Right atrium auricular region (tissue), 2 donors: ENCODE results near the gene DIABLO. TPM values are rescaled to one million over a fixed set of nuclear protein-coding genes. Genes with fewer than 3 reads are reported as not detected.
"Not testable (repeated sequence)": the region's sequence is repeated elsewhere in the genome, so short reads cannot be mapped to it uniquely, and the experiment has no call there.

ENCODE experiments used
- DNase-seq: peaks from one replicate; pipeline ENCODE4 v3.0.0-alpha.2; 2019; ENCODE audit warnings: low spot score
- H3K27ac ChIP-seq, 2 donors: fragments of 200-600 bp; sonication (generic); 1 replicate in 1 of 2; 2 replicates in 1 of 2; pipeline ENCODE4 v1.5.1; 2016 to 2019
- H3K27me3 ChIP-seq, 2 donors: fragments of 200-600 bp; sonication (generic); one replicate each; pipeline versions ENCODE4 v1.5.1 to v1.6.0; 2017 to 2019
- H3K36me3 ChIP-seq: fragments of 200-600 bp; sonication (generic); one replicate; pipeline ENCODE4 v1.5.1; 2016
- H3K4me1 ChIP-seq, 2 donors: fragments of 200-600 bp; sonication (generic); one replicate each; pipeline versions ENCODE4 v1.5.1 to v1.6.0; 2017 to 2019
- H3K4me3 ChIP-seq, 2 donors: fragments of 200-600 bp; sonication (generic); 1 replicate in 1 of 2; 2 replicates in 1 of 2; pipeline ENCODE4 v1.5.1; 2017 to 2019; ENCODE audit warnings: mild to moderate bottlenecking in 1 of 2, moderate library complexity in 1 of 2
- H3K9me3 ChIP-seq, 2 donors: fragments of 200-600 bp; sonication (generic); one replicate each; pipeline ENCODE4 v1.5.1; 2019
- CTCF ChIP-seq, 2 donors: fragments of 200-600 bp; sonication (generic); IDR thresholded peaks; one replicate each; pipeline ENCODE4 v1.5.1; 2019; ENCODE audit warnings: antibody characterized with exemption in 2 of 2
- total RNA-seq, 2 donors: library from RNA; depleted of rRNA; stranded (reverse); fragments of >200 nt; gene quantifications; one replicate each; pipeline ENCODE4 v1.1.0, GENCODE V29; 2016

The DIABLO gene
- 10 to 100 TPM; 36.9 to 55.0 TPM for total RNA-seq

GRCh38 chr12:122225683-122226365, at the start of gene DIABLO:
Gene DIABLO (minus strand): TSS chr12:122226052. CDS start chr12:122226014, 38 bp downstream.
- Histone ChIP-seq H3K27me3 (no peaks in the 10 kb centered on the region), H3K9me3 (no peaks in the 10 kb centered on the region), H3K27ac (peak within 1 kb of the TSS; percentile 86 to 93), H3K4me1 (peaks cover 0 to 34% of the 10 kb centered on the region in 2 donors), H3K36me3 (peaks cover 13% of the 10 kb centered on the region), H3K4me3 (peak within 1 kb of the TSS; percentile 87 to 98)
- peak in 1 of 2 donors; percentile 9 for TF ChIP-seq CTCF (IDR thresholded peaks at IDR 0.05)
- DNase-seq, result peak; percentile 100

GRCh38 chr12:122275459-122275858, 49.6 kb upstream of the DIABLO start:
- H3K9me3 ChIP-seq, result no peaks in the 10 kb centered on the region
- TF ChIP-seq CTCF (IDR thresholded peaks at IDR 0.05), result no peak
- H3K27me3 ChIP-seq, result no peaks in the 10 kb centered on the region
- no peak overlapping the region for H3K27ac ChIP-seq
- H3K36me3 ChIP-seq, result peaks cover 60% of the 10 kb centered on the region
- H3K4me1 ChIP-seq, result peaks cover 0 to 4% of the 10 kb centered on the region in 2 donors
- no peak overlapping the region for H3K4me3 ChIP-seq
- no peak for DNase-seq

- Histone ChIP-seq H3K27ac (peak within 1 kb of the TSS; percentile 84 to 89), H3K4me3 (peak within 1 kb of the TSS; percentile 81 to 96), H3K4me1 (peaks cover 0 to 8% of the 10 kb centered on the region in 2 donors), H3K9me3 (no peaks in the 10 kb centered on the region), H3K36me3 (peaks cover 4% of the 10 kb centered on the region), H3K27me3 (no peaks in the 10 kb centered on the region)
- DNase-seq, result peak; percentile 97
- TF ChIP-seq CTCF (IDR thresholded peaks at IDR 0.05), result no peak
These were observed 40.5 kb upstream of the DIABLO start, which contains the start of gene VPS33A for GRCh38 chr12:122266230-122266901. Gene VPS33A (minus strand): TSS chr12:122266494. CDS start chr12:122266408, 86 bp downstream.

- H3K4me1 ChIP-seq, result peaks cover 0 to 8% of the 10 kb centered on the region in 2 donors
- peak overlapping the region; percentile 84 to 89 for H3K27ac ChIP-seq
- H3K36me3 ChIP-seq, result peaks cover 9% of the 10 kb centered on the region
- peak overlapping the region; percentile 81 to 96 for H3K4me3 ChIP-seq
- no peaks in the 10 kb centered on the region for H3K9me3 ChIP-seq
- no peaks in the 10 kb centered on the region for H3K27me3 ChIP-seq
- DNase-seq, result peak; percentile 62
- TF ChIP-seq CTCF (IDR thresholded peaks at IDR 0.05), result no peak
These were observed 40.0 kb upstream of the DIABLO start for GRCh38 chr12:122265886-122266229.

GRCh38 chr12:122265476-122265875, 39.6 kb upstream of the DIABLO start:
- DNase-seq, result no peak
- Histone ChIP-seq H3K36me3 (peaks cover 13% of the 10 kb centered on the region), H3K27me3 (no peaks in the 10 kb centered on the region), H3K4me1 (peaks cover 0 to 8% of the 10 kb centered on the region in 2 donors), H3K9me3 (no peaks in the 10 kb centered on the region), H3K4me3 (peak overlapping the region; percentile 81 to 96), H3K27ac (peak overlapping the region; percentile 84 to 89)
- TF ChIP-seq CTCF (IDR thresholded peaks at IDR 0.05), result no peak

- not testable (repeated sequence) for DNase-seq, H3K4me3 ChIP-seq, H3K9me3 ChIP-seq, H3K27me3 ChIP-seq, H3K4me1 ChIP-seq, H3K27ac ChIP-seq
- H3K36me3 ChIP-seq, result peaks cover 43% of the 10 kb centered on the region
These were observed 34.9 kb upstream of the DIABLO start for GRCh38 chr12:122260735-122261134.

- H3K4me1 ChIP-seq, H3K27me3 ChIP-seq, H3K27ac ChIP-seq, H3K9me3 ChIP-seq, DNase-seq, H3K4me3 ChIP-seq: not testable (repeated sequence)
- peaks cover 43% of the 10 kb centered on the region for H3K36me3 ChIP-seq
These were observed 33.1 kb upstream of the DIABLO start for GRCh38 chr12:122258939-122259338.

GRCh38 chr12:122258462-122258861, 32.6 kb upstream of the DIABLO start:
- H3K27me3 ChIP-seq, H3K9me3 ChIP-seq, H3K27ac ChIP-seq, H3K4me3 ChIP-seq, DNase-seq, H3K4me1 ChIP-seq: not testable (repeated sequence)
- H3K36me3 ChIP-seq, result peaks cover 43% of the 10 kb centered on the region
